A673 (cell line): ENCODE results near the gene UNC45B.

Source experiments
- CTCF ChIP-seq: fragments of 300-800, 200-600 bp; sonication (generic); conservative IDR thresholded peaks from 2 replicates; pipeline ENCODE4 v1.5.1; 2017; ENCODE audit warnings: low read depth, mild to moderate bottlenecking, antibody characterized with exemption, low read length, moderate library complexity, mixed read lengths
- EZH2 ChIP-seq: fragments of 200-600 bp; sonication (generic); IDR thresholded peaks from 2 replicates; pipeline ENCODE4 v1.6.1; 2017; ENCODE audit warnings: borderline replicate concordance, low read depth, mild to moderate bottlenecking, mixed read lengths, antibody characterized with exemption, low read length; ENCODE audit not compliant: poor library complexity, severe bottlenecking

DNA sequence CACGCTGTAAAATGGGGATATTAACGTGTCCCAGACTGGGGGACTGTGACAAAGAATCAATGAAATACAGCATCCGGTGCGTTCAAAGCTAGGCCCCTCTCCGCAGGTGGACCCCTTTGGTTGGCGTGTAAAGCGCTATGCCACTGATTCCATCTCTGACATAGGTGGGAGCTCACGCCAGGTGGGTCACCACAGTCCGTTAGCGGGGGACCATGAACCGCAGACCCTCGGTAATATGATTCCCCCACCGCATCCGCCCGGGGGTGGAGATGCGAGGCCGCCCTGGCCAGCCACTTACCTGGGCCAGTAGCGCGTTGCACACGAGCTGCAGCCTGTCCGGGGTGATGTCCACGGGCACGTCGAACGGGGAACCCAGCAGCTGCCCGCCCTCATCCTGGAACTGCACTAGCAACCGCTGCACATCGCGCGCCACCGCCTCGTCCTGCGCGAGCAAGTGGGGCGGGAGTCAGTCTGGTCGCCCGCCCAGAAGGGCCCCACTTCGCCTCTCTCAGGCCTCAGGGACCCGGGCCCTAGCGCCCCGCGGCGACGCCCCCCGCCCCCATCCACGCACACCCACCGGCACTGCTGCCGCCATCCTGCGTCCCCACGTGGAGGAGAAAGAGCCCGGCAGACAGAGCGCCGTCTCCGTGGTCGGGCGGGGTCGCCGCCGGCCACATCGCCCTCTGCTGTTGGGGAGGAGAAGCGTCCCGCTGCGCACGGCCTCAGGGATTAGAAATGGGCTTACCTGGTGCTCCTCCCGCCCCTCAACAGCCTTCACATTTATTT is 5.7 kb upstream of the UNC45B start, which contains the start of gene NLE1:
- TF ChIP-seq CTCF: peak; percentile 72
- no peak for TF ChIP-seq EZH2
